ENCODE data around the gene C11orf54. TPM values are rescaled to one million over a fixed set of nuclear protein-coding genes. Genes with fewer than 3 reads are reported as not detected.

The C11orf54 gene
- total and polyA plus RNA-seq, 2 donors (not counting 1 experiment from before 2014, with no cell fraction given): 22.1 to 29.0 TPM

- H3K4me1 ChIP-seq (ENCODE audit: control insufficient read depth, extremely low read depth, insufficient read depth, low read length): peaks cover 6% of the 10 kb centered on the region
- peaks cover 38% of the 10 kb centered on the region for H3K79me2 ChIP-seq (ENCODE audit: control insufficient read depth, insufficient read depth, low read length)
- H3K9me3 ChIP-seq (ENCODE audit: control insufficient read depth, insufficient read depth, low read depth, low read length): no peaks in the 10 kb centered on the region
- H3K4me3 ChIP-seq (replicated peaks in 1 of 4; ENCODE audit: control extremely low read depth in 1 of 4, insufficient read depth in 1 of 4, low read depth in 3 of 4, low read length in 4 of 4): peak overlapping the region; percentile 62 to 99 (median 93)
- no peaks in the 10 kb centered on the region for H3K36me3 ChIP-seq (ENCODE audit: control insufficient read depth, insufficient read depth, low read length)
- peaks cover 2% of the 10 kb centered on the region for H4K20me1 ChIP-seq (ENCODE audit: control insufficient read depth, extremely low read depth, insufficient read depth, low read length)
- H3K27me3 ChIP-seq (ENCODE audit: control insufficient read depth, insufficient read depth, low read length): no peaks in the 10 kb centered on the region
- peak overlapping the region; percentile 91 for H2AFZ ChIP-seq (ENCODE audit: low read length)
- no peak for DNase-seq (ENCODE audit: low read depth in 2 of 2)
- peak overlapping the region; percentile 99 for H3K27ac ChIP-seq (ENCODE audit: insufficient read depth, low read length)
- peak overlapping the region; percentile 82 for H3K4me2 ChIP-seq (ENCODE audit: extremely low read depth, insufficient read depth, low read length)
- H3K9ac ChIP-seq (ENCODE audit: insufficient read depth, low read length): no peak overlapping the region
- TF ChIP-seq CTCF (conservative IDR thresholded peaks at IDR 0.05 in 1 of 2, IDR thresholded peaks at IDR 0.05 in 1 of 2; ENCODE audit: low read depth in 1 of 2, low read length in 2 of 2) (no peak), EZH2 (IDR thresholded peaks at IDR 0.05; ENCODE audit: low read length, missing control alignments) (no peak)
These were observed 41.9 kb downstream of the C11orf54 start for GRCh38 chr11:93783362-93783761.

GRCh38 chr11:93783765-93784144 is 42.3 kb downstream of the C11orf54 start:
- H3K79me2 ChIP-seq (ENCODE audit: control insufficient read depth, insufficient read depth, low read length): peaks cover 40% of the 10 kb centered on the region

More at GRCh38 chr11:93783765-93784144, 42.3 kb downstream of the C11orf54 start:
- H3K27ac ChIP-seq (ENCODE audit: insufficient read depth, low read length): peak overlapping the region; percentile 99
- peak overlapping the region; percentile 91 for H2AFZ ChIP-seq (ENCODE audit: low read length)
- TF ChIP-seq CTCF (conservative IDR thresholded peaks at IDR 0.05 in 1 of 2, IDR thresholded peaks at IDR 0.05 in 1 of 2; ENCODE audit: low read depth in 1 of 2, low read length in 2 of 2) (no peak), EZH2 (IDR thresholded peaks at IDR 0.05; ENCODE audit: low read length, missing control alignments) (no peak)
- H3K4me1 ChIP-seq (ENCODE audit: control insufficient read depth, extremely low read depth, insufficient read depth, low read length): peaks cover 6% of the 10 kb centered on the region
- no peaks in the 10 kb centered on the region for H3K9me3 ChIP-seq (ENCODE audit: control insufficient read depth, insufficient read depth, low read depth, low read length)
- H3K27me3 ChIP-seq (ENCODE audit: control insufficient read depth, insufficient read depth, low read length): no peaks in the 10 kb centered on the region
- H3K36me3 ChIP-seq (ENCODE audit: control insufficient read depth, insufficient read depth, low read length): peaks cover under 1% of the 10 kb centered on the region
- H3K4me2 ChIP-seq (ENCODE audit: extremely low read depth, insufficient read depth, low read length): peak overlapping the region; percentile 82
- H4K20me1 ChIP-seq (ENCODE audit: control insufficient read depth, extremely low read depth, insufficient read depth, low read length): peaks cover 2% of the 10 kb centered on the region
- no peak for DNase-seq (ENCODE audit: low read depth in 2 of 2)
- peak overlapping the region; percentile 100 for H3K9ac ChIP-seq (ENCODE audit: insufficient read depth, low read length)
- H3K4me3 ChIP-seq (replicated peaks in 1 of 4; ENCODE audit: control extremely low read depth in 1 of 4, insufficient read depth in 1 of 4, low read depth in 3 of 4, low read length in 4 of 4): peak overlapping the region; percentile 62 to 99 (median 93)
